ENCODE data around the gene STX12.
"Not testable (repeated sequence)": the region's sequence is repeated elsewhere in the genome, so short reads cannot be mapped to it uniquely, and the experiment has no call there.

The STX12 gene

DNA sequence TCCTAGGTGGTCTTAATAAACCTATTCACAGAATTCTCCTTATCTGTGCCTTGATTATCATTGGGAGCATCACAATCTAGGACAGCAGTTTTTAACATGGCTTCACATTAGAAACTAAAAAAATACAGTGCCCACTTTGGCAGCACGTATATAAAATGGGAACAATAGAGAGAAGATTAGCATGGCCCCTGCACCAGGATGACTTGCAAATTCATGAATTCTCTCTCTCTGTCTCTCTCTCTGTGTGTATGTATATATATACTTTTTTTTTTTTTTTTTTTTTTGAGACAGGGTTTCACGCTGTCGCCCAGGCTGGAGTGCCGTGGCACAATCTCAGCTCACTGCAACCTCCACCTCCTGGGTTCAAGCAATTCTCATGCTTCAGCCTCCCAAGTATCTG is 51.4 kb downstream of the STX12 start:
- no peak overlapping the region for H3K4me3 ChIP-seq (ENCODE audit: control insufficient read depth, low read depth, low read length)
- TF ChIP-seq, protein P1, sequence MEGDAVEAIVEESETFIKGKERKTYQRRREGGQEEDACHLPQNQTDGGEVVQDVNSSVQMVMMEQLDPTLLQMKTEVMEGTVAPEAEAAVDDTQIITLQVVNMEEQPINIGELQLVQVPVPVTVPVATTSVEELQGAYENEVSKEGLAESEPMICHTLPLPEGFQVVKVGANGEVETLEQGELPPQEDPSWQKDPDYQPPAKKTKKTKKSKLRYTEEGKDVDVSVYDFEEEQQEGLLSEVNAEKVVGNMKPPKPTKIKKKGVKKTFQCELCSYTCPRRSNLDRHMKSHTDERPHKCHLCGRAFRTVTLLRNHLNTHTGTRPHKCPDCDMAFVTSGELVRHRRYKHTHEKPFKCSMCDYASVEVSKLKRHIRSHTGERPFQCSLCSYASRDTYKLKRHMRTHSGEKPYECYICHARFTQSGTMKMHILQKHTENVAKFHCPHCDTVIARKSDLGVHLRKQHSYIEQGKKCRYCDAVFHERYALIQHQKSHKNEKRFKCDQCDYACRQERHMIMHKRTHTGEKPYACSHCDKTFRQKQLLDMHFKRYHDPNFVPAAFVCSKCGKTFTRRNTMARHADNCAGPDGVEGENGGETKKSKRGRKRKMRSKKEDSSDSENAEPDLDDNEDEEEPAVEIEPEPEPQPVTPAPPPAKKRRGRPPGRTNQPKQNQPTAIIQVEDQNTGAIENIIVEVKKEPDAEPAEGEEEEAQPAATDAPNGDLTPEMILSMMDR (IDR thresholded peaks at IDR 0.05; ENCODE audit: control insufficient read depth, insufficient read depth, low read depth, low read length, missing control alignments): no peak
- DNase-seq (ENCODE audit: low read depth): no peak

DNA sequence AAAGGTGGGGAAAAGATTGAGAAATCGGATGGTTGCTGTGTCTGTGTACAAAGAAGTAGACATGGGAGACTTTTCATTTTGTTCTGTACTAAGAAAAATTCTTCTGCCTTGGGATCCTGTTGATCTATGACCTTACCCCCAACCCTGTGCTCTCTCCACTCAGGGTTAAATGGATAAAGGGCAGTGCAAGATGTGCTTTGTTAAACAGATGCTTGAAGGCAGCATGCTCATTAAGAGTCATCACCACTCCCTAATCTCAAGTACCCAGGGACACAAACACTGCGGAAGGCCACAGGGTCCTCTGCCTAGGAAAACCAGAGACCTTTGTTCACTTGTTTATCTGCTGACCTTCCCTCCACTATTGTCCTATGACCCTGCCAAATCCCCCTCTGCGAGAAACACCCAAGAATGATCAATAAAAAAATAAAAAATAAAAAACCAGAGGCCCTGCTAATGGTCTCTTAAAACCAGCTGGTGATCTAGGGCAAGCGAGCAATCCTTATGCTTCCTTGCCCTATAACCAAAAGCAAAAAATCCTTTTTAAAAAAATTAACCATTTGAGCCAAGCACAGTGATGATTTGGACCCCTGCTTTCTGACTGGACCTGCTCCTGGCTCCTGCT is 56.4 kb downstream of the STX12 start:
- not testable (repeated sequence) for H3K4me3 ChIP-seq (ENCODE audit: control insufficient read depth, low read depth, low read length); DNase-seq (ENCODE audit: low read depth)

DNA sequence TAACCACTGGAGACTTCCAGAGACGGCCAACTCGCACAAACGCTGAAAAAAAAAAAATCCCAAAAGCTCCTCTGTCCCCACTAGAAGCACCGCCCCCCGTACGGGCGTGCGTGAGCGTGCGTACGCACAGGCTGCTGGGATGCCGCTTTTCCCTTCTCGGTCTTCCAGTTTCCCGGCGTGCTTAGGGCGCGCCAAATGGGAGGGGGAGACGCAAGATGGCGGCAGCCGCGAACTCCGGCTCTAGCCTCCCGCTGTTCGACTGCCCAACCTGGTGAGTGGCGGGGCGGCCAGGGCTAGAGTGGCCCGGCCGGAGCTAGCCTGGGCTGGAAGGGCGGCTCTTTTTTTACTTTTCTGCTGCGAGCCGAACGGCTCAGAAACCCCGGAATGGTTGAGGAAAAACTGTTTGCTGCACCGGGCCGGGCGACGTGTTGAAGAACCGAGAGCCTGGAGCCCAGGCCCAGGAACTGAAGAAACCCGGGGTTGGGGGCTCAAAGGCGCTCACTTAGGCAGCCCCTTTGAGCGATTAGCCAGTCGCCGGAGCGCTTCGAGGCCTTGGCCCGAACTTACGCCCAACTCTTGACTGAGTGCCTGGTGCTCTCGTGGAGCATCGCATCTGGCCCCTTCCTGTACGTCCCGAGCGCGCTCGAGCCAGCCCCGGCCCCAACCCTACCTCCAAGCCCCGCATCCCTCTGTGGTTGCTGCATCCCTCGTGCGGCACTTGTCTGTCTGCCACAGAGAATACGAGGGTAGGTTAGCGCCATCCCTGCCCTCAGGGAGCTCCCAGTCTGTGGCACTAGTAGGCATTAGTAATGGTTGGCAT is 57.8 kb downstream of the STX12 start, which contains the start of gene PPP1R8:
Gene PPP1R8, plus strand, starts transcription at position 162 of the 820 bp plus-strand sequence. Its CDS starts 54 bp downstream, at position 216.
- TF ChIP-seq, protein P1 (IDR thresholded peaks at IDR 0.05; ENCODE audit: control insufficient read depth, insufficient read depth, low read depth, low read length, missing control alignments): no peak
- DNase-seq (ENCODE audit: low read depth): peak; percentile 80
- peak within 1 kb of the TSS; percentile 89 for H3K4me3 ChIP-seq (ENCODE audit: control insufficient read depth, low read depth, low read length)

DNA sequence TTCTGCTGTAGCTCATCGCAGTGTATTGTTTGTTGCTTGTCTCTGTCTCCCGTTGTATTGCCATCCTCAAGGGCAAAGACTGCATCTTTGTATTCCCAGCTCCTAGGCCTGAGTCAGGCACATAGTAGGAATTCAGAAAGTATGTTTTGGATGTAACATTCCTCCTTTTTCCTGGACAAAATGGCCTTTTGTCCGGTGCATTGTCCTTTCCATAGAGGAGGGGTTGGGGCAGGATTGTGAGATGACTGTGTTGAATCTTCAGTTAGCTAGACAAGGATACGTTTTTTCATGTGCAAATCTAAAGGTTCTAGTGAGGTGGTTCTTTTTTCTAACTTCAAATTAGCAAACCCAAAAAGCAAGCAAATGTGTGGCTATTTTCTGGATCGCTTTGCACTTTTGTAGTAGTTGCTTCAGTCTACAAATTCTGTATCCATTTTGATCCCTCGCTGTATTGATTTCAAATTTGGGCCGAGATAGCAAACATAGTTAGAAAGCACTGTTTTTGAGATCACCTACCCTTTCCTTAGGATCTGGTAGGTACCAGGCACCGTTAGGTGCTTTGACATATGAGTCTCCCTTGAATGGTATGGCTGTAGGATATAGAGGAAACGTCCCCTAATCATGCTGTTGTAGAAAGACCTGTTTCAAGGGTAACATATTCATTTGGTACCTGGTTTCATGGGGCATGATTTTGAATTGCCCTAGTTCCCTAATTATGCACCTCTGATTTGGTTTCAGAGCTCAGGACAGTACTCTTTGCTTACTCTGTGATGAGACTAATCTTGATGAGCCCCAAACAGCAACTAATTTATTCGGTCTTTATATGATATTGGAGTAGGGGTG is 58.8 kb downstream of the STX12 start:
- TF ChIP-seq, protein P1 (IDR thresholded peaks at IDR 0.05; ENCODE audit: control insufficient read depth, insufficient read depth, low read depth, low read length, missing control alignments): no peak
- DNase-seq (ENCODE audit: low read depth): no peak
- H3K4me3 ChIP-seq (ENCODE audit: control insufficient read depth, low read depth, low read length): peak overlapping the region; percentile 89

DNA sequence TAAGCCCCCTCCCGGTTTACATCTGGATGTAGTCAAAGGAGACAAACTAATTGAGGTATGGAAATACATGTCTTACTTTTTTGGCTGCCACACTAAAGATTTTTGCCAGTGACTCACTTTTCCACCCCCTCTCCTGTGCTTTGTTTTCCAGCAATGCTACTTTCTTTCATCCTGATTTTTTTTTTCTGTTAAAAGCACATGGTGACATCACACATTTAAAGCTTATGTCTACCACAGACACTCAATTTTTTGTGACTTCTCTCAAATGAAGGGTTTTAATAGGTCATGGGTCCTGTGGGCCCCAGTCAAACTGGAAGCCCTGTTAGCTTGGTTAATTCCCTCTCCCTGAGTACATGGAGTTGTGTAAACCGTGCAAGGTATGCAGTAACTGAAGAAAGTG is 59.7 kb downstream of the STX12 start:
- no peak for DNase-seq (ENCODE audit: low read depth)
- TF ChIP-seq, protein P1 (IDR thresholded peaks at IDR 0.05; ENCODE audit: control insufficient read depth, insufficient read depth, low read depth, low read length, missing control alignments): no peak
- H3K4me3 ChIP-seq (ENCODE audit: control insufficient read depth, low read depth, low read length): no peak overlapping the region

DNA sequence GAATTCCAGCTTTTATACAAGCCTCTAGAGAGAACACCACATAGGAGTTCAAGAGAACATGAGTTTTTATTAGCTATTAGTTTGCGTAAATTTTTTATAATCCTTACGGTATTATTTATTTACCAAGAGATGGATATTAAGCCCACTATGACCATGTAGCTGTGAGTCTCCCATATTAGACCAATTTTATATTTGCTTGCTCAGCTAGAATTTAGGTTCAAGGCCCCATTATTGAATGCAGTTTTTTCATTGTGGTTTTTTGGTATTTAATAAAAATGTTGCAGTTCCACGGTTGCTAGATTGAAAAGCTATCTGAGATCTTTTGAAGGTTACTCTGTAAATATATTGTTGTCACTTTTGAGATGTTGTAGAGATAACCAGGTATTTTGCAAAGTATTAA is 60.5 kb downstream of the STX12 start:
- DNase-seq (ENCODE audit: low read depth): no peak
- TF ChIP-seq, protein P1 (IDR thresholded peaks at IDR 0.05; ENCODE audit: control insufficient read depth, insufficient read depth, low read depth, low read length, missing control alignments): no peak
- no peak overlapping the region for H3K4me3 ChIP-seq (ENCODE audit: control insufficient read depth, low read depth, low read length)
